Stimulated activated CD4-positive, alpha-beta T cell treated with anti-CD3 and anti-CD28 coated beads, Interleukin-1b, Interleukin-23, amount 100 ng/mL, for 48 hours (primary cell): Measurements from ENCODE around the gene MUC5B.

Source experiments
- DNase-seq: peaks from one replicate; pipeline ENCODE4 v3.0.0-alpha.2; 2020

MUC5B gene

GRCh38 chr11:1223346-1224110 lies 662 bp downstream of the MUC5B start:
- no peak for DNase-seq

- no peak for DNase-seq
These were observed 1.2 kb downstream of the MUC5B start for GRCh38 chr11:1224111-1224490.

- DNase-seq: no peak
These were observed 1.9 kb downstream of the MUC5B start for GRCh38 chr11:1224491-1225385.

GRCh38 chr11:1225386-1226225 lies 2.7 kb downstream of the MUC5B start:
- no peak for DNase-seq

- no peak for DNase-seq
These were observed 3.5 kb downstream of the MUC5B start for GRCh38 chr11:1226226-1226985.

GRCh38 chr11:1226986-1227550 lies 4.2 kb downstream of the MUC5B start:
- no peak for DNase-seq

- no peak for DNase-seq
These were observed 4.8 kb downstream of the MUC5B start for GRCh38 chr11:1227551-1228100.

GRCh38 chr11:1228101-1228821 lies 5.4 kb downstream of the MUC5B start:
- no peak for DNase-seq

GRCh38 chr11:1228921-1229451 lies 6.1 kb downstream of the MUC5B start:
- DNase-seq: no peak

- DNase-seq: no peak
These were observed 6.7 kb downstream of the MUC5B start for GRCh38 chr11:1229471-1230120.

GRCh38 chr11:1230121-1230455 lies 7.2 kb downstream of the MUC5B start:
- DNase-seq: no peak

GRCh38 chr11:1230456-1231395 lies 7.9 kb downstream of the MUC5B start:
- no peak for DNase-seq

GRCh38 chr11:1231396-1232020 lies 8.6 kb downstream of the MUC5B start:
- DNase-seq: no peak

GRCh38 chr11:1232021-1232882 lies 9.4 kb downstream of the MUC5B start:
- no peak for DNase-seq

GRCh38 chr11:1232883-1233321 lies 10.0 kb downstream of the MUC5B start:
- DNase-seq: no peak

GRCh38 chr11:1233351-1234053 lies 10.6 kb downstream of the MUC5B start:
- no peak for DNase-seq
